Muscle layer of colon (tissue), 2 donors: Measurements from ENCODE around the gene CACNA2D1.

Experiments
- H3K27ac ChIP-seq: one replicate; pipeline ENCODE4 v1.7.0; 2013; ENCODE audit warnings: low read depth, mild to moderate bottlenecking, low read length, moderate library complexity
- H3K27me3 ChIP-seq, 2 donors: one replicate each; pipeline ENCODE4 v1.7.0; 2013; ENCODE audit warnings: low read length in 2 of 2, mild to moderate bottlenecking in 2 of 2; ENCODE audit not compliant: insufficient read depth in 2 of 2, control insufficient read depth in 1 of 2
- H3K36me3 ChIP-seq: one replicate; pipeline ENCODE4 v1.7.0; 2013; ENCODE audit warnings: mild to moderate bottlenecking, low read length; ENCODE audit not compliant: insufficient read depth
- H3K4me1 ChIP-seq: one replicate; pipeline ENCODE4 v1.7.0; 2013; ENCODE audit warnings: mild to moderate bottlenecking, low read length; ENCODE audit not compliant: insufficient read depth
- H3K4me3 ChIP-seq, 2 donors: one replicate each; pipeline ENCODE4 v1.7.0; 2013; ENCODE audit warnings: low read length in 2 of 2, low read depth in 1 of 2, mild to moderate bottlenecking in 1 of 2, moderate library complexity in 1 of 2
- H3K9ac ChIP-seq: one replicate; pipeline ENCODE4 v1.7.0; 2013; ENCODE audit warnings: low read length
- H3K9me3 ChIP-seq: one replicate; pipeline ENCODE4 v1.7.0; 2013; ENCODE audit warnings: mild to moderate bottlenecking, low read length
- donor health status: abdominal sarcoma.
- donor health status: Adenocarcinoma of cecum.

The CACNA2D1 gene

DNA sequence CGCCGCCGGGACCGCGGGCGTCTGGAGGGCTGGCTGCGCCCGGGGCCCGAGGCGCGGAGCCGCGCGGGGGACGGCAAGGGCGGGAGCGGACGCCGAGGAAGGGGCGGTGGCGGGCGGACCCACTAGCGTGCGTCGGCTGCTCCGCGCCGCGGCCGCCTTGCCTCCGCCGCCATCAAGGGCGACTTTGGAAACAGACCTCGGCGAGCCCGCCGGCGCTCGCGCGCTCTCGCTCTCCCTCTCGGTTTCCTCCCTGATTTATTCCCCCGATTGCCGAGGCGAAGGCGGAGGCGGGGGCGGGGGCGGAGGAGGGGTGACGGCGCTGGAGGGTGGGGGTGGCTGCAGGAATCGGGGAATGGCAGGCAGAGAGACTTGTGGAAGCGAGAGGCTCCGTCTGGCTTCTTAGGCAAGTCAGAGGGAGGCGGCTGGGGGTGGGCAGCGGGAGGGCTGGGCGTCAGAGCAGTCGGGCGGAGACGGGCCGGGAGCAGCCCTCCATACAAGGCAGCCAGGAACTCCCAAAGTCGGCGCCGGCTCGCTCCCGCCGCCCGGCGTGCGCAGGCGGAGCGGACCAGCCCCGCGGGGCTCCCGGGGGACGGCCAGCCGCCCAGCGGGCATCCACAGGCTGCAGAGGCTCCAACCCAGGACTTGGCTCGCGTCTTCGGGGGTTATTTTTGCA, at the start of gene CACNA2D1:
CACNA2D1 (minus strand) TSS at position 231 of the 673 bp plus-strand sequence.
- H3K36me3 ChIP-seq, result no peaks in the 10 kb centered on the region
- peak within 1 kb of the TSS; percentile 49 for H3K9ac ChIP-seq
- H3K27ac ChIP-seq, result peak within 1 kb of the TSS; percentile 98
- H3K9me3 ChIP-seq, result no peaks in the 10 kb centered on the region
- H3K27me3 ChIP-seq, result no peaks in the 10 kb centered on the region
- no peaks in the 10 kb centered on the region for H3K4me1 ChIP-seq
- H3K4me3 ChIP-seq, result peak within 1 kb of the TSS; percentile 63 to 93

DNA sequence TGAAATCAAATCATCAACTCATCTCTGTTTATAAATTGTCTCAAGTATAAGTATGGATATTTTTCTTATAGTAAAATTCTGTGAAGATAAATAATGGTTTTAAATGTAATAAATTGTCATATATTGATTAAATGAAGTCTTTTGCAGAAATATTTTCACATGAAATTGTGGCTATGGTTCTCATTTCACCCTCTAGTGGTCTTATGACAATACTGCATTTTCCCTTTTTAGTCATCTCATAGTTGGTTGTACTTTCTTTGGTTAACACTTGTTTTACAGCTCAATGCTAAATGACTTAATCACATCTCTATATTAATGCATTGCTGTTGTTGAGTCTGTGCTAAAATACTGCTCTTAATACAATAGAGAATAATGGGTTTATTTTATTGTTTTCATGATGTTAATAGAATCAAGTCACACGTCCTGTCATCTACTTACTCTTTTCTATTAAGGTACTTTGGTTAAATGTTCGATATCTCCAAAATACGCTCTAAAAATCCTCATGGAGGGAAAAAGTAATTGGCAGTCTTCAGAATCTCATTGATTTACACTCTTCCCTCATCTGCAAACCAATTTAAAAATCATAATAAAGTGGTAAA, 38.0 kb upstream of the CACNA2D1 start:
- no peaks in the 10 kb centered on the region for H3K36me3 ChIP-seq
- H3K27me3 ChIP-seq, result no peaks in the 10 kb centered on the region
- H3K4me1 ChIP-seq, result no peaks in the 10 kb centered on the region
- no peaks in the 10 kb centered on the region for H3K9me3 ChIP-seq
- no peak overlapping the region for H3K9ac ChIP-seq
- H3K4me3 ChIP-seq, result no peak overlapping the region
- no peak overlapping the region for H3K27ac ChIP-seq

DNA sequence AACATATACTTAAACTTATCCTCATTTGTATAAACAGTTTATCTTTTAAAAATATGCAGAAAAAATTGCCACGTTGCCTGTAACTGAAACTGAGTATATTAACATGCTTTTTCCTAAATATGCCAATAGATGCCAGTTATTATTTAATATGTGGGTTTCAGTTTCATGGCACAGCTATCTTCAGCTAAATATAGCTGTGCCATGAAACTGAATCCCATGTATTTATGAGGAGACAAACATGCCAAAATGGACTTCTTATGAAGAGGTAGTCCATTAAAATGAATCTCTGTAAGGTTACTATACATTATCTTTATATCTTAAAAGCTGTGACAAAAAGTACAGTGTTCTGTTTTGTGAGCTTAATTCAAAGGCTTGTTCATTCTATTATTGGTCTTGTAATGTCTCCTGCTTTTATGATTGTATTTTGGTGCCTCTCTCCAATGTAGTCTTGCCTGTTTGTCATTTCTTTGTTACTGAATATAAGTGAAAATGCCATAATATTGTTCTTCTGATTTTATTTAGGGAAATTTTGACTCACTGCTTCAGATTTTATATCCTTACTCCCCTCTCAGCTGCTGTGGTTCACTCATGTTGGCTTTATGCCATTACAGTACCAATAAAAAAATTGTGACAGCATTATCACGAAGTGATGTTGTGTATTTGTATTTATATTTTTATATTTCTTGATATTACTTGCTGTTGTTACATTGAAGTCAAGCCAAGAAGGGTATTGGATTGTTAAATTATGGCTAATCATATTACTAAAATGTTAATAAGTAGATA, 34.3 kb upstream of the CACNA2D1 start:
- no peak overlapping the region for H3K4me3 ChIP-seq
- H3K36me3 ChIP-seq, result no peaks in the 10 kb centered on the region
- H3K9me3 ChIP-seq, result no peaks in the 10 kb centered on the region
- no peaks in the 10 kb centered on the region for H3K4me1 ChIP-seq
- H3K27ac ChIP-seq, result no peak overlapping the region
- no peak overlapping the region for H3K9ac ChIP-seq
- H3K27me3 ChIP-seq, result no peaks in the 10 kb centered on the region

DNA sequence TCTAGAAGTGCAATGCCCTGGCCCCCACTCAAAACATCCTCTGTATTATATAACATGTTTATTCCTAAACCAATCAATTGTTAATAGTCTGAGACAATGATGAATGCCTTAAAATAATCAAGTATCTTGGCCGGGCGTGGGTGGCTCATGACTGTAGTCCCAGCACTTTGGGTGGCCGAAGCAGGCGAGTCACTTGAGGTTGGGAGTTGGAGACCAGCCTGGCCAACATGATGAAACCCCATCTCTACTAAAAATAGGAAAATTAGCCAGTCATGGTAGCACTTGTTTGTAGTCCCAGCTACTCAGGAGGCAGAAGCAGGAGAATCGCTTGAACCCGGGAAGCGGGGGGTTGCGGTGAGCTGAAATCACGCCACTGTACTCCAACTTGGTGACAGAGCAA, 29.4 kb upstream of the CACNA2D1 start:
- H3K4me3 ChIP-seq, result no peak overlapping the region
- no peaks in the 10 kb centered on the region for H3K4me1 ChIP-seq
- no peak overlapping the region for H3K9ac ChIP-seq
- no peaks in the 10 kb centered on the region for H3K36me3 ChIP-seq
- no peaks in the 10 kb centered on the region for H3K9me3 ChIP-seq
- no peak overlapping the region for H3K27ac ChIP-seq
- no peaks in the 10 kb centered on the region for H3K27me3 ChIP-seq

DNA sequence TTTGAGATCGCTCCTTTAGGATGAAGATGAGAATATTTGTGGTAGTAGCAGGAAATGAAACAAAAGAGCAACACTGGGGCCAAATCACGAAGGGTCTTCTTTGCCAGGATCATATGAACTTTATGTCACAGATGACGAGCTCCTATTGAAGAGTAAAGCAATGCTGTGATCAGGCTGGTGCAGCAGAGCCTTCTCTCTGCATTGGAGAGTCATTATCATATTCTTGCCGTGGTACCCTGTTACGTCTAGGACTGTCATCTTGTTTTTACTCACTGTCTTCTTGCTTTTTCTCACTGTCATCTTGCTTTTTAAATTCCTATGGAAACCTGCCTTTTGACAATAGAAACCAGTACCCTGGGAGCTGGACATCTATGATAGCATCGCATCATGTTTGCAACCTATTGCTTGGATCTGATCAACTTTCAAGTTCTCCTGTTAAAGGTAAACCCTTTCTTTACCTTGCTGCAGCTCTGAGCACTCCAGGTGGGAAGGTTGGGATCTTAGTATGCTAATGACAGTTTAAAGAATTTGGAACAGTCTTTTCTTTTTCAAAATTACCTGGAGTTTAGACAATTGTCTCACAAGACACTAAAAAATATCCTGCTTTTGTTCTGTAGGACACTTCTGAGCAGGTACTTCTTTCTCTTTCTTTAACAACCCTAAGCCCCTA, 27.9 kb upstream of the CACNA2D1 start:
- Histone ChIP-seq H3K27me3 (no peaks in the 10 kb centered on the region), H3K9ac (no peak overlapping the region), H3K4me1 (no peaks in the 10 kb centered on the region), H3K9me3 (no peaks in the 10 kb centered on the region), H3K36me3 (no peaks in the 10 kb centered on the region), H3K4me3 (no peak overlapping the region), H3K27ac (no peak overlapping the region)

DNA sequence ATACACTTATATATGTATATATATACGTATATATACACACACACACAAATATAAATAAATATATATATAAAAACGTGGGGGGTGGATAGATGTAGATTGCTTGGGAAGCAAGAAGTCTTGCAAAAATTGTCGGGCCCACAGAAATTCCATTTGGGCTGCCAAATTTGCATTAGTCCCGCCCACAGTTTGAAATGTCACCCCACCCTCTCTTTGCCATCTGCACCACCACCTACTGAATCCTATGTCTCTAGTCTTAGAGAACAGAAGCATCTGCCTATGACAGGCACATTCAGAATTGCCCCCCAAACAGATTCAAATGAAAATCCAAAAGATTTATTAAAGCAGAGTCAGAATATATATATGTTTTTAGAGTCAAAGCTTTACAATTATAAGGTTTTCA, 25.6 kb upstream of the CACNA2D1 start:
- Histone ChIP-seq H3K9me3 (no peaks in the 10 kb centered on the region), H3K9ac (no peak overlapping the region), H3K27me3 (no peaks in the 10 kb centered on the region), H3K36me3 (no peaks in the 10 kb centered on the region), H3K27ac (no peak overlapping the region), H3K4me3 (no peak overlapping the region), H3K4me1 (no peaks in the 10 kb centered on the region)

DNA sequence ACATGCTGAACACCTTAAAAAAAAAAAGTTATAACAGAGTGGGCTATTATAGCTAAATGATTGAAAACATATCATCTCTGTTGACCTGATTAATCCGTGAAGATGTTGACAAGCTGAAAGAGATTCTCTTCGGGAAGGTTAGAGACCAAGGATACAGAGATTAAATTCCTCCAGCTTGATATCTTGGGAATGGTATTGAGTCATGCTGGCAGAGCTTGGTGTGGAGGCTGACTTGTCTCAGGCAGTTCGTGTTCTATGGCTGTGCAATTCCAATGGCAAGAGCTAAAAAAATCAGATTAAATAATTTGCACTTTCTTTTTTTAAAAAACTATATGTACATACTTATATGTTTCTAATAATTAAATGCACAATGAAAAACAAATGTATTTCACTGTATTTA, 24.9 kb upstream of the CACNA2D1 start:
- H3K36me3 ChIP-seq, result no peaks in the 10 kb centered on the region
- H3K4me1 ChIP-seq, result no peaks in the 10 kb centered on the region
- H3K27ac ChIP-seq, result no peak overlapping the region
- H3K4me3 ChIP-seq, result no peak overlapping the region
- no peak overlapping the region for H3K9ac ChIP-seq
- H3K27me3 ChIP-seq, result no peaks in the 10 kb centered on the region
- H3K9me3 ChIP-seq, result no peaks in the 10 kb centered on the region

DNA sequence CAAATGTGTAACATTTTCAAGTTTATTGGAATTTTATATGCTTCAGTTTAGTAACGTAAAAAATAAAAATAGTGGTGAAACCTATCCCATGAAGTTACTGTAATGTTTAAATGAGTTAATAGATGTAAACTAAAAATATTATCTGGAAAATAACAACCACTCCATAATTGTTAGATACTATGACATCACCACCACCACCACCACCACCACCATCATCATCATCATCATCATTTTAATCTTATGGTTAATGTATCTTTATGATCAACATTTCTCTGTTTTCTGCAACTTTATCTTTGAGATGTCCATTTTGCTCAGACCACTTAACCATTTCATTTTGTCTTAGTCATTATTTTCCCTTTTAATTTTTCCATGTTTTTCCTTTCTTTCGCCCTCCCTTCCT, 23.4 kb upstream of the CACNA2D1 start:
- no peak overlapping the region for H3K4me3 ChIP-seq

DNA sequence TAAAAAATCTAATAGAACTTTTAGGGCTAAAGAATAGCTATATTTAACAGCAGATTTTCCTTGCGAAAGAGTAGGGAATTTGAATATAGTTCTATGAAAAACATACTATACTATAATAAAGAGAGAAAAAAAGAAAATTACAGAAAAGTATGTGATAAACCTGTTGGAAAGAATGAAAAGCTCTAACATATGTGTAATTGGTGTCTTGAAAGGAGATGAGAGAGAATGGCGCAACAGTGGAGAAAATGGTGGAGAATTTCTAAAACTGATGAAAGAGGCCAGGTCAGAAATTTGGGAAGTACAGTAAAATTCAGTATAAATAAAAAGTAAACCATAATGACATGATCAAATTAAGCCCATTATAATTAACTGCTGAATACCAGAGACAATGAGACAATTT, 20.8 kb upstream of the CACNA2D1 start:
- no peak overlapping the region for H3K27ac ChIP-seq
- H3K9me3 ChIP-seq, result no peaks in the 10 kb centered on the region
- no peaks in the 10 kb centered on the region for H3K27me3 ChIP-seq
- H3K4me3 ChIP-seq, result no peak overlapping the region
- H3K36me3 ChIP-seq, result no peaks in the 10 kb centered on the region
- H3K9ac ChIP-seq, result no peak overlapping the region
- no peaks in the 10 kb centered on the region for H3K4me1 ChIP-seq

More for the DNA sequence above, 23.4 kb upstream of the CACNA2D1 start:
- no peak overlapping the region for H3K9ac ChIP-seq
- H3K27me3 ChIP-seq, result no peaks in the 10 kb centered on the region
- no peak overlapping the region for H3K27ac ChIP-seq
- H3K9me3 ChIP-seq, result no peaks in the 10 kb centered on the region
- no peaks in the 10 kb centered on the region for H3K4me1 ChIP-seq
- no peaks in the 10 kb centered on the region for H3K36me3 ChIP-seq

DNA sequence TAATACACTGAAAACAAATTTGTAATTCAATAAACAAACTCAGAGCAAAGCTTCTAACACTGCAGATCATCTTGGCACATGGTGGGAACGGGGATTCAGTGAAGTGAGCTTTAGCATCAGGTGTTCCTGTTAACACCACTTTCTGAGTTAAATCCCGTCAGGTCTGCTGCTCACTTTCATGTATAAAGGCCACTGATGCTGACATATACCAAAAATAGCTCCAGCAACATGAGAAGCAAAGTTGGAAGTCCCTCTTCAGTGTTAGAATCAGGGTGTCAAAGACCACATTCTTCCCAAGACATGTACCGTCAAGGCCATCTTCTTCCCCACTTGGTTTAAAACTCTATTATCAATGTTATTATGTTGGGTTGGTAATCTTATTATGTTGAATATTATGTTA, 11.7 kb upstream of the CACNA2D1 start:
- Histone ChIP-seq H3K27ac (no peak overlapping the region), H3K4me3 (no peak overlapping the region), H3K27me3 (no peaks in the 10 kb centered on the region), H3K9ac (no peak overlapping the region), H3K4me1 (no peaks in the 10 kb centered on the region), H3K36me3 (no peaks in the 10 kb centered on the region), H3K9me3 (no peaks in the 10 kb centered on the region)

DNA sequence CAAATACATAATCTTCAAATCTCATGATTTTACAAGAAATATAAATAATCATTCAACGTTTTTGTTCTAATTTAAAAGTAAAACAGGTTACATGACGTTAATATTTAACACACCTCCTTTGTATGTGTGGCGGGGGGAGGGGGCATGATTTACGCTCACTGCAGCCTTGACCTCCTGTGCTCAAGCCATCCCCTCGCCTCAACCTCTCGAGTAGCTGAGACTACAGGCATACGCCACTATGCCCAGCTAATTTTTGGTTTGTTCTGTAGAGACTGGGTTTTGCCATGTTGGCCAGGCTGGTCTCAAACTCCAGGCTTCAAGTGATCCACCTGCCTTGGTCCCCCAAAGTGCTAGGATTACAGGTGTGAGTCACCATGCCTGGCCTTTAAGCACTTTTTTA, 7.2 kb upstream of the CACNA2D1 start:
- Histone ChIP-seq H3K4me3 (no peak overlapping the region), H3K9me3 (no peaks in the 10 kb centered on the region), H3K9ac (no peak overlapping the region), H3K27me3 (no peaks in the 10 kb centered on the region), H3K4me1 (no peaks in the 10 kb centered on the region), H3K36me3 (no peaks in the 10 kb centered on the region), H3K27ac (no peak overlapping the region)
